Hepatocyte (in vitro differentiated cells): ENCODE data around the gene CHCHD6.

Experiments used
- EZH2 ChIP-seq: fragments of 200-600 bp; sonication (generic); IDR thresholded peaks from 2 replicates; pipeline ENCODE4 v1.6.1; 2016; ENCODE audit warnings: antibody characterized with exemption, mild to moderate bottlenecking, borderline replicate concordance
- EZH2phosphoT487 ChIP-seq: fragments of 200-600 bp; sonication (generic); IDR thresholded peaks from one replicate; pipeline ENCODE4 v1.6.1; 2018; ENCODE audit warnings: antibody characterized with exemption, mild to moderate bottlenecking, low read depth, moderate library complexity; ENCODE audit not compliant: unreplicated experiment, severe bottlenecking
- TF ChIP-seq, protein P1 (sequence below): fragments of 200-600 bp; sonication (generic); IDR thresholded peaks from 2 replicates; pipeline ENCODE4 v1.5.1; 2016; ENCODE audit warnings: antibody characterized with exemption, mild to moderate bottlenecking; ENCODE audit not compliant: poor library complexity

DNA sequence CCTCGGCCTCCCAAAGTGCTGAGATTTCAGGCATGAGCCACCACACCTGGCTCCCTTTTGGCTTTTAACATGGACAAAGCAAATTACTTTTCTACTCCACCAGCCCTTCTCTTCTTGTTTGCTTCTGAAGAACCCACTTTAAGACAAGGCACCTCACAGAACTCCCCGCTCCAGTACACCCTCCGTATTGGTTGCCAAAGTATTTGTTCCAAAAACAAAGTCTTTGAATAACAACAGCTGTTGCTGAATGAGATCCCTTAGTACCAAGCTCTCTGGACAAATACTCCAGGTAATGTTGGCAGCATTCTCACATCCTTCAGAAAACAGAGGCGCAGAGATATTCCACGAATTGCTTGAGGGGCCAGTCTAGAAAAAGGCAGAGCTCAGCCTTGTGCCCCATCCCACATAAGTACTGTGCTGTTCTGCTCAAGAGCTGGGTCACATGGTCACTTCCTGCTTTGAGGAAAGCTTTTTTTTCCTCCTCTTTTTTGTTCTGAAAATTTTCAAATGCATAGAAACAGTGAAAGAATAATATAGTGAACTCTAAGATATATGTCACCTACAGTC is 7.3 kb upstream of the CHCHD6 start:
- TF ChIP-seq, protein P1, sequence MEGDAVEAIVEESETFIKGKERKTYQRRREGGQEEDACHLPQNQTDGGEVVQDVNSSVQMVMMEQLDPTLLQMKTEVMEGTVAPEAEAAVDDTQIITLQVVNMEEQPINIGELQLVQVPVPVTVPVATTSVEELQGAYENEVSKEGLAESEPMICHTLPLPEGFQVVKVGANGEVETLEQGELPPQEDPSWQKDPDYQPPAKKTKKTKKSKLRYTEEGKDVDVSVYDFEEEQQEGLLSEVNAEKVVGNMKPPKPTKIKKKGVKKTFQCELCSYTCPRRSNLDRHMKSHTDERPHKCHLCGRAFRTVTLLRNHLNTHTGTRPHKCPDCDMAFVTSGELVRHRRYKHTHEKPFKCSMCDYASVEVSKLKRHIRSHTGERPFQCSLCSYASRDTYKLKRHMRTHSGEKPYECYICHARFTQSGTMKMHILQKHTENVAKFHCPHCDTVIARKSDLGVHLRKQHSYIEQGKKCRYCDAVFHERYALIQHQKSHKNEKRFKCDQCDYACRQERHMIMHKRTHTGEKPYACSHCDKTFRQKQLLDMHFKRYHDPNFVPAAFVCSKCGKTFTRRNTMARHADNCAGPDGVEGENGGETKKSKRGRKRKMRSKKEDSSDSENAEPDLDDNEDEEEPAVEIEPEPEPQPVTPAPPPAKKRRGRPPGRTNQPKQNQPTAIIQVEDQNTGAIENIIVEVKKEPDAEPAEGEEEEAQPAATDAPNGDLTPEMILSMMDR = no peak
- TF ChIP-seq EZH2phosphoT487 (no peak), EZH2 (no peak)
